ENCODE measurements around the gene ENGASE. TPM values are rescaled to one million over a fixed set of nuclear protein-coding genes. Genes with fewer than 3 reads are reported as not detected.

The ENGASE gene
- total and polyA plus RNA-seq, 2 donors (not counting 1 experiment from before 2014, with no cell fraction given) = 92.1 to 122 TPM

GRCh38 chr17:79084291-79085153 is 9.9 kb downstream of the ENGASE start:
- ATAC-seq (ENCODE audit: low read depth) (no peak), DNase-seq (no peak)
- ChIA-PET CTCF (interaction anchor here (0.6 to 10.5 kb wide), 7 partner anchors 10 to 1018 kb away, joined by 3 to 370 read pairs (median 4); no protein-coding TSS in a partner anchor), POLR2A (no interaction called here)
- Mint-ChIP-seq H3K4me1 (no peaks in the 10 kb centered on the region), H3K4me3 (no peak overlapping the region), H3K27me3 (no peaks in the 10 kb centered on the region), H3K27ac (no peak overlapping the region), H3K9me3 (ENCODE audit: insufficient read depth) (no peaks in the 10 kb centered on the region)
- Histone ChIP-seq H3K9ac (ENCODE audit: low read length) (no peak overlapping the region), H3K4me1 (ENCODE audit: control insufficient read depth in 2 of 2, insufficient read depth in 2 of 2, low read length in 2 of 2) (no peaks in the 10 kb centered on the region), H3K4me2 (replicated peaks; ENCODE audit: low read depth, low read length, poor library complexity, severe bottlenecking) (no peak overlapping the region), H4K20me1 (ENCODE audit: control insufficient read depth, insufficient read depth, low read length, poor library complexity, severe bottlenecking) (peaks cover 11% of the 10 kb centered on the region), H3K27ac (ENCODE audit: low read length in 2 of 2) (no peak overlapping the region), H3K9me3 (ENCODE audit: control extremely low read depth in 1 of 3, control insufficient read depth in 2 of 3, insufficient read depth in 1 of 3, low read length in 2 of 3) (no peaks in the 10 kb centered on the region), H3K4me3 (ENCODE audit: control extremely low read depth in 1 of 5, extremely low read depth in 1 of 5, insufficient read depth in 1 of 5, low read depth in 2 of 5, low read length in 4 of 5) (no peak overlapping the region), H3K79me2 (ENCODE audit: control insufficient read depth, insufficient read depth, low read length) (no peaks in the 10 kb centered on the region), H2AFZ (ENCODE audit: insufficient read depth, low read depth, low read length, poor library complexity, severe bottlenecking) (no peak overlapping the region), H3K27me3 (replicated peaks in 1 of 4; ENCODE audit: control extremely low read depth in 1 of 4, control insufficient read depth in 3 of 4, insufficient read depth in 4 of 4, low read length in 3 of 4) (no peaks in the 10 kb centered on the region), H3K36me3 (replicated peaks in 1 of 2; ENCODE audit: control extremely low read depth in 1 of 2, control insufficient read depth in 1 of 2, extremely low read depth in 1 of 2, insufficient read depth in 2 of 2, low read length in 1 of 2) (peaks cover 0 to 49% of the 10 kb centered on the region in 2 experiments)
- TF ChIP-seq CTCF (IDR thresholded peaks at IDR 0.05) (no peak), EZH2 (IDR thresholded peaks at IDR 0.05; ENCODE audit: borderline replicate concordance, insufficient read depth, low read depth, low read length, poor library complexity, severe bottlenecking) (no peak)
- intact Hi-C loops (cut with micrococcal nuclease) = loop anchor here (5.0 kb wide), 2 partner anchors 37 to 98 kb away; no protein-coding TSS in a partner anchor
- 98% methylated on average over 24 of the region's 31 CpGs for WGBS (ENCODE audit: insufficient coverage)
